ENCODE measurements around the gene PDCD1LG2. TPM values are rescaled to one million over a fixed set of nuclear protein-coding genes. Genes with fewer than 3 reads are reported as not detected.

Gene PDCD1LG2
- total RNA-seq, 4 donors from 2014 or later: 0.78 to 2.6 (median 1.6) TPM

GRCh38 chr9:5574097-5574496 is 63.8 kb downstream of the PDCD1LG2 start:
- H3K4me3 ChIP-seq (replicated peaks in 1 of 3): no peak overlapping the region
- no peak for TF ChIP-seq POLR2A (IDR thresholded peaks at IDR 0.05)
- no peak for TF ChIP-seq CTCF (IDR thresholded peaks at IDR 0.05)
- H3K27me3 ChIP-seq: no peaks in the 10 kb centered on the region
- no peaks in the 10 kb centered on the region for H3K4me1 ChIP-seq
- H3K9me3 ChIP-seq: no peaks in the 10 kb centered on the region
- intact Hi-C loops (cut with DNase I): no loop called here
- no peak for DNase-seq
- WGBS, 2 donors: 95 to 98% methylated on average over 6 of the region's 6 CpGs
- no peaks in the 10 kb centered on the region for H3K36me3 ChIP-seq
- no peak overlapping the region for H3K27ac ChIP-seq

- Histone ChIP-seq H3K27ac (no peak overlapping the region), H3K27me3 (no peaks in the 10 kb centered on the region), H3K36me3 (no peaks in the 10 kb centered on the region), H3K4me1 (no peaks in the 10 kb centered on the region), H3K9me3 (no peaks in the 10 kb centered on the region), H3K4me3 (replicated peaks in 1 of 3) (no peak overlapping the region)
- intact Hi-C loops (cut with DNase I): no loop called here
- 92 to 93% methylated on average over 2 of the region's 2 CpGs for WGBS, 2 donors
- no peak for TF ChIP-seq POLR2A (IDR thresholded peaks at IDR 0.05)
- no peak for TF ChIP-seq CTCF (IDR thresholded peaks at IDR 0.05)
- DNase-seq: no peak
These were observed 64.7 kb downstream of the PDCD1LG2 start for GRCh38 chr9:5575000-5575399.

DNA sequence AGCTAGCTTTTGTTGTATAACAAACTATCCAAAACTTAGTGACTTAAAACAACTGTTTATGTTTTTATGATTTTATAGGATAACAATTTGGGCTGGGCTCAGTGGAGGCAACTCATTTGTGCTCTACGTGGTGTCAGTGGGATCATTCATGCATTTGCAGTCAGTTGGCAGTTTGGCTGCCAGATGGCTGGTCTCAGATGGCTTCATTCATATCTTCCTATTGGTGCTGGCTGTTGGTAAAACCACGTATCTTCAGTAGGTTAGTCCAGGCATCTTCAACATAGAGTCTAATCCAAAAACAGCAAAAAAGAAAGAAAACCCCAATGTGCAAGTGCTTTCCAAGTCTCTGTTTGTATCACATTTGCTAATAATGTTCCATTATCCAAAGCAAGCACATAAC is 66.9 kb downstream of the PDCD1LG2 start:
- no peaks in the 10 kb centered on the region for H3K36me3 ChIP-seq
- TF ChIP-seq POLR2A (IDR thresholded peaks at IDR 0.05) (no peak), CTCF (IDR thresholded peaks at IDR 0.05) (no peak)
- H3K27ac ChIP-seq: no peak overlapping the region
- intact Hi-C loops (cut with DNase I): no loop called here
- no peaks in the 10 kb centered on the region for H3K9me3 ChIP-seq
- WGBS, 2 donors: 75 to 84% methylated on average over 2 of the region's 2 CpGs
- no peak overlapping the region for H3K4me3 ChIP-seq (replicated peaks in 1 of 3)
- H3K4me1 ChIP-seq: no peaks in the 10 kb centered on the region
- DNase-seq: no peak
- H3K27me3 ChIP-seq: no peaks in the 10 kb centered on the region

DNA sequence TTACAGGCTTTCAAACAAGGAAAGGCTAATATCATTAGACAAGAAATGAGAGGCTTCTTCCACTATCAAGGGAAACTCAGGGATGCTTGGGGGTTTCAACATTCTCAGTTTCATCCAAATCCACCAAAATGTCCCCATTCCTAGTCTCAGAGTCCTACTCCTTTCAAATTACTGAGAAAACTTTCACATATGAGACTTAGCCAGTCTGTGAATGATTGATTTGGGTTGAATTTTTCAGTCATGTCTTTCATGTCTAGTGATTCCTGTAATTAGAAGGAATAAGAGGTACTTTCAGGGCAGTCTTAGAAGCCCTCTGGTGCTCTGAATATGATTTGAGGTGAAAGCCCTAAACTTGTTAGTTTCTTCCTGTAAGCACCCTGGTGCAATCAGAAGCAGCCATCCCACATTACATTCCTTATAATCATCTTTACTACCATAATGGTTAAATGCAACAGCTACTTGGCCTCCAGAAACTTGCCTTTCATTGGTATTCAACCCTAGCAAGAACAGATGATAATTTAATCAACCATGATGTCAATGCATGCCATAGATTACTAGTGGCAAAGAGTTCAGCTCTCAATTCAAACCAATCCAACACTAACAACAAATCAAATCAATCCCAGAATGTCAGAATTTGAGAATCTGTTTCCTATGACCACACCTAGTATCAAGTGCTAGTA is 67.8 kb downstream of the PDCD1LG2 start:
- Histone ChIP-seq H3K27me3 (no peaks in the 10 kb centered on the region), H3K4me3 (replicated peaks in 1 of 3) (no peak overlapping the region), H3K4me1 (peaks cover 2 to 9% of the 10 kb centered on the region in 2 donors), H3K36me3 (no peaks in the 10 kb centered on the region), H3K27ac (no peak overlapping the region), H3K9me3 (no peaks in the 10 kb centered on the region)
- no peak for DNase-seq
- intact Hi-C loops (cut with DNase I): no loop called here
- TF ChIP-seq POLR2A (IDR thresholded peaks at IDR 0.05) (no peak), CTCF (IDR thresholded peaks at IDR 0.05) (no peak)

DNA sequence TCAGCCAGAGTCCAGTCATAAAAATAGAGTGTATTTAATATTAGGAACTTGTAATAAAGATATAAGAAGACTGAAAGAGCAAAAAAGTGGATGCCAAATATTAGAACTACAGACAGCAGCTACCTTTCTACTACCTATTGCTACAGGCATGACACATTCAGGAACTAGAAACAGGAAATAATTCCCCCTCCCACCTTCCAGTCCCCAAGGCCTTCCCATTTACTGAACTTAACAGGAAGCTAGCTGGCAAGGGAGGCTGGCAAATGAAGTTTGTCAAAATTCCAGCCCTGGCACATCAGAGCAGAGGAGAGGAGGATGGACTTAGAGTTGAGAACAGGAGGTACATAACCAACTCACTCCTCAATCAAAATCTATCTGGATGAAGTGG is 68.4 kb downstream of the PDCD1LG2 start:
- H3K9me3 ChIP-seq: no peaks in the 10 kb centered on the region
- TF ChIP-seq POLR2A (IDR thresholded peaks at IDR 0.05) (no peak), CTCF (IDR thresholded peaks at IDR 0.05) (no peak)
- H3K27ac ChIP-seq: no peak overlapping the region
- no peak overlapping the region for H3K4me3 ChIP-seq (replicated peaks in 1 of 3)
- H3K36me3 ChIP-seq: no peaks in the 10 kb centered on the region
- H3K4me1 ChIP-seq: peaks cover 5 to 14% of the 10 kb centered on the region in 2 donors
- no peaks in the 10 kb centered on the region for H3K27me3 ChIP-seq
- intact Hi-C loops (cut with DNase I): no loop called here
- DNase-seq: no peak

Data from thyroid gland (tissue), 4 donors.